ENCODE results near the gene HCFC2.
A peak's percentile ranks its signal among the peaks of the same experiment; 100 is the strongest.

HCFC2 gene

DNA sequence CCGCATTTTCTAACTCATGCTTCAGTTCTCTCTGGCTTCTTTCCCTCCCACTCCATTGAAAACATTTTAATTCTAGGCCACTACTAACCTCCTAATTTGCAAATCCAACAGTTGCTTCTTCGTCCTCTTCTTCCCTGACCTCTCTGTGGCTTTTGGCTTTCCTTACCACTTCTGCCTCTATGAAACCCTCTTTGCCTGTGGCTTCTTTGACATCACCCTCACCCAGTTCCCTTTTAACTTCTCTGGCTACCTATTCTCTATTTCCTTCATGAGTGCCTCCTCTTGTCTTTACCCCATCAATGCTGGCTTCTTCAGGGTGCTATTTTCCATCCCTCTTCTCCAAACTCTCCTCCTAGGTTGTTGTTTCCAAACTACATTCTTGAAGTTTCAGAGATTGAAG is 4.4 kb upstream of the HCFC2 start:
- no peaks in the 10 kb centered on the region for H3K9me3 ChIP-seq (replicated peaks; ENCODE audit: low read length)
- H3K9ac ChIP-seq (ENCODE audit: low read depth, low read length): no peak overlapping the region
- no peak overlapping the region for H3K4me3 ChIP-seq (ENCODE audit: low read length)
- no peak overlapping the region for H3K4me2 ChIP-seq (ENCODE audit: low read length)
- no peaks in the 10 kb centered on the region for H3K36me3 ChIP-seq (ENCODE audit: insufficient read depth, low read length)
- no peaks in the 10 kb centered on the region for H3K27me3 ChIP-seq (ENCODE audit: control insufficient read depth, insufficient read depth, low read length)
- peaks cover 12% of the 10 kb centered on the region for H3K4me1 ChIP-seq (ENCODE audit: control insufficient read depth, insufficient read depth, low read length)

DNA sequence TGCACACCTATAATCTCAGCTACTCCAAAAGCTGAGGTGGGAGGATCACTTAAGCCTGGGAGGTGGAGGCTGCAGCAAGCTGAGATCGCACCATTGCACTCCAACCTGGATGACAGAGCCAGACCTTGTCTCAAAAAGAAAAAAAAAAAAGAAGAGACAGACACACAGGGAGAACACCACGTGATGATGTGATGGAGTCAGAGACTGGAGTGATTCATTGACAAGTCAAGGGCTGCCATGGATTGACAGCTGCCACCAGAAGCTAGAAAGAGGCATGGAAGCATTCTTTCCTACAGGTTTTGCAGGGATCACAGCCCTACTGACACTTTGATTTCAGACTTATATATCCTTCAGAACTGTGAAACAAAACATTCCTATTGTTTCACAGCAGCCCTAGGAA is 3.5 kb upstream of the HCFC2 start:
- Histone ChIP-seq H3K9ac (ENCODE audit: low read depth, low read length) (no peak overlapping the region), H3K27me3 (ENCODE audit: control insufficient read depth, insufficient read depth, low read length) (no peaks in the 10 kb centered on the region), H3K4me1 (ENCODE audit: control insufficient read depth, insufficient read depth, low read length) (peaks cover 13% of the 10 kb centered on the region), H3K36me3 (ENCODE audit: insufficient read depth, low read length) (no peaks in the 10 kb centered on the region), H3K4me3 (ENCODE audit: low read length) (no peak overlapping the region), H3K9me3 (replicated peaks; ENCODE audit: low read length) (no peaks in the 10 kb centered on the region), H3K4me2 (ENCODE audit: low read length) (no peak overlapping the region)

DNA sequence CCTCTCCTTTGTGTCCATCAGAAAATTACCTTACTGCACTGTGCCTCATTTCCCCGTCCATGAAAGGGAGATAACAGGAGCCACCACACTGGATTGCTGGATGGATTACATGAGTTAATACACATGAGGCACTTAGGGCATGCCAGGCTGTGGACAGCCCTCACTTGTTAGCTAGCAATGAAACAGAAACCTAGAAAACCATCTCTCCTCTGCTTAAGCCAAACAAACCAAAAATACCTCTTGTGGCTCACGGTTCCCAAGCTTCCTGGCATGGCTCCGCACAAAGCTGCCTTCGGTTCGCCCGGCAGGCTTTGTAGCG is 660 bp upstream of the HCFC2 start:
- Histone ChIP-seq H3K9me3 (replicated peaks; ENCODE audit: low read length) (no peaks in the 10 kb centered on the region), H3K27me3 (ENCODE audit: control insufficient read depth, insufficient read depth, low read length) (no peaks in the 10 kb centered on the region), H3K4me3 (ENCODE audit: low read length) (peak overlapping the region; percentile 98), H3K4me2 (ENCODE audit: low read length) (peak overlapping the region; percentile 86), H3K36me3 (ENCODE audit: insufficient read depth, low read length) (peaks cover 11% of the 10 kb centered on the region), H3K4me1 (ENCODE audit: control insufficient read depth, insufficient read depth, low read length) (peaks cover 11% of the 10 kb centered on the region), H3K9ac (ENCODE audit: low read depth, low read length) (peak overlapping the region; percentile 96)

DNA sequence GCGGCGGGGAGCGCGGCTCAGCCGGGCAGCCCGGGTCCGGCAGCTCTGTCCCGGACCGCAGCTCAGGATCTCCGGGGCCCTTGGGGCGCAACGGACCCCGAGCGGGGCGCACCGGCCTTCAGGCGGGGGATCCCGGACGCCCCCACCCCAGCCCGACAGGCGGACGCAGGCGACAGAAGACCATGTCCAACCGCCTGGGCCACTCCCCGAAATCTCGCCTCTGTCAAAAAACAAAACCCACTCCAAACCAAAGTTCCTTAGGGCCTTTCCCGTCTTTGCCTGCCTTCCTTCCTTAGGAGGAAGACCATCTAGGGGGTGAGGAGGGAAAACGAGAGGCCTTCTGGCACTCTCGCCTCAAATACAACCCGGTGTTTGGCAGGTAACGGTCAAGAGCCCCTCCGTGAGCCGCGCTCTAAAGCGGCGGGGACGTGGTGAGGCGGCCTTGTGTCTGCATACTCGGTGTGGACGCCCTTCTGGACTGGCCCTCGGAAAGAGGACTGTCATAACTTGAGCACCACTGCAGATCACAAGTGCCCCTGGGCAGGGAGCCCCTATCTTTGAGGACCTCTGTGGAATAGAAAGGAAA is 604 bp downstream of the HCFC2 start:
- Histone ChIP-seq H3K4me2 (ENCODE audit: low read length) (peak overlapping the region; percentile 86), H3K4me3 (ENCODE audit: low read length) (peak overlapping the region; percentile 98), H3K36me3 (ENCODE audit: insufficient read depth, low read length) (peaks cover 15% of the 10 kb centered on the region), H3K27me3 (ENCODE audit: control insufficient read depth, insufficient read depth, low read length) (no peaks in the 10 kb centered on the region), H3K9me3 (replicated peaks; ENCODE audit: low read length) (no peaks in the 10 kb centered on the region), H3K4me1 (ENCODE audit: control insufficient read depth, insufficient read depth, low read length) (peaks cover 11% of the 10 kb centered on the region), H3K9ac (ENCODE audit: low read depth, low read length) (peak overlapping the region; percentile 96)

DNA sequence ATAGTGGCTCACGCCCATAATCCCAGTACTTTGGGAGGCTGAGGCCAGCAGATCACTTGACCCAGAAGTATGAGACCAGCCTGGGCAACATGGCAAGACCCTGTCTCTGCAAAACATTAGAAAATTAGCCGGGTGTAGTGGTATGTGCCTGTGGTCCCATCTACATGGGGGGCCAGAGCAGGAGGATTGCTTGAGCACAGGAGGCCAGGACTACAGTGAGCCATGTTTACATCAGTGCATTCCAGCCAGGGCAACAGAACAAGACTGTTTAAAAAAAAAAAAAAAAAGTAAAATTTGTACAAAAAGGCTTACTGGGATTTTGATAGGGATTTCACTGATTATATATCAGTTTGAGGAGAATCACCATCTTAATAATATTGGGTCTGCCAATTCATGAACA is 7.8 kb downstream of the HCFC2 start:
- no peak overlapping the region for H3K4me2 ChIP-seq (ENCODE audit: low read length)
- H3K4me3 ChIP-seq (ENCODE audit: low read length): no peak overlapping the region
- no peaks in the 10 kb centered on the region for H3K4me1 ChIP-seq (ENCODE audit: control insufficient read depth, insufficient read depth, low read length)
- no peak overlapping the region for H3K9ac ChIP-seq (ENCODE audit: low read depth, low read length)
- peaks cover 40% of the 10 kb centered on the region for H3K36me3 ChIP-seq (ENCODE audit: insufficient read depth, low read length)
- H3K9me3 ChIP-seq (replicated peaks; ENCODE audit: low read length): no peaks in the 10 kb centered on the region
- no peaks in the 10 kb centered on the region for H3K27me3 ChIP-seq (ENCODE audit: control insufficient read depth, insufficient read depth, low read length)

DNA sequence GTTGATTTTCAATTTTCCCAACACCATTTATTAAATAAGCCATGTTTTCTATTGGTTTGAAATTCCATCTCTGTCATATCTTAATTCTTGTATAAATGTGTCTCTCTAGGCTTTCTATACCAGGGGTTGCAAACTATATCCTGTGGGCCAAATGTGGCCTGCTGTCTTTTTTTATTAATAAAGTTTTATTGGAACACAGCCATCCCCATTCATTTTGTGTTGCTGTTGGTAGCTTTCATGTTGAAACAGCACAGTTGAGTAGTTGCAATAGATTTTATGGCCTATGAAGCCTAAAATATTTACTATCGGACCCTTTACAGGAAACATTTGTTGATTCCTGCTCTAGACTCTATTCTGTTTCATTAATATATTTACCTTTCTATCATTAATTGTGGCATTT is 9.4 kb downstream of the HCFC2 start:
- Histone ChIP-seq H3K4me3 (ENCODE audit: low read length) (no peak overlapping the region), H3K4me2 (ENCODE audit: low read length) (no peak overlapping the region), H3K27me3 (ENCODE audit: control insufficient read depth, insufficient read depth, low read length) (no peaks in the 10 kb centered on the region), H3K4me1 (ENCODE audit: control insufficient read depth, insufficient read depth, low read length) (no peaks in the 10 kb centered on the region), H3K9ac (ENCODE audit: low read depth, low read length) (no peak overlapping the region), H3K36me3 (ENCODE audit: insufficient read depth, low read length) (peaks cover 31% of the 10 kb centered on the region), H3K9me3 (replicated peaks; ENCODE audit: low read length) (no peaks in the 10 kb centered on the region)

DNA sequence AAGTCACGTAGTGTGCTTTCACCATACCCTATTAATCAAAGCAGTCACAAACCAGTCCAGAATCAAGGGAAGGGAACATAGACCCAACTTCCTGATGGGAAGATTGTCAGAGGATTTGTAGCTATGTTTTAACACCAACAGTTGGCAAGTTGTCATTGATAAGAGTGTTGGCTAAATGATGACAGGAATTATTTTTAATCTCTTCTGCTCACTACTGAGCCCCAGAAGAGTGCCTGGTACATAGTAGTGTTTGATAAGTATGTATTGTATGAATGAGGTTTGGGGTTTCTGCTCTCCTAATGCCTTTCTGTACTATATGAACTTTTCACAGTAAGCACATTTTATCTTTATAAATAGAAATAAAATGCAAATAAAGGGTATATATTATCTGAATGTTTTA is 14.7 kb downstream of the HCFC2 start:
- peaks cover 39% of the 10 kb centered on the region for H3K36me3 ChIP-seq (ENCODE audit: insufficient read depth, low read length)
- no peaks in the 10 kb centered on the region for H3K9me3 ChIP-seq (replicated peaks; ENCODE audit: low read length)
- H3K4me2 ChIP-seq (ENCODE audit: low read length): no peak overlapping the region
- no peaks in the 10 kb centered on the region for H3K4me1 ChIP-seq (ENCODE audit: control insufficient read depth, insufficient read depth, low read length)
- no peak overlapping the region for H3K4me3 ChIP-seq (ENCODE audit: low read length)
- H3K27me3 ChIP-seq (ENCODE audit: control insufficient read depth, insufficient read depth, low read length): no peaks in the 10 kb centered on the region
- no peak overlapping the region for H3K9ac ChIP-seq (ENCODE audit: low read depth, low read length)

DNA sequence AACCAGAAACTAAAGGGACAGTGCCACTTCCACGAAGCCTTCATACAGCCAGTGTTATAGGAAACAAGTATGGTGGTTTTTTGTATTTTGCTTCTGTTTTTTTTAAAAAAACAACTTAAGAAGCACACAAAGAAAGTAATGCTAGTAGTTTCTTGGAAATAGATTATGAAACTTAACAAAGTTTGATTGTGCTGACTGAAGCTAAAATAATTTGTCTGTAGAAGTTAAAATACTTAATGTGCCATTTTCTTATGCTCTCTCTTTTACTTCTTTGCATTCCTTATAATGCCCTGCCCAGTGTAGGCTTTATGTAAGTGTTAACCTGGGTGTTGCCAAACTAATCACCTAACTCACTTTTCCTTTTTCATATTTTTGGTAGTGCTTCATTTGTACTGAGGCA is 16.4 kb downstream of the HCFC2 start:
- Histone ChIP-seq H3K4me3 (ENCODE audit: low read length) (no peak overlapping the region), H3K4me1 (ENCODE audit: control insufficient read depth, insufficient read depth, low read length) (no peaks in the 10 kb centered on the region), H3K4me2 (ENCODE audit: low read length) (no peak overlapping the region), H3K36me3 (ENCODE audit: insufficient read depth, low read length) (peaks cover 54% of the 10 kb centered on the region), H3K9me3 (replicated peaks; ENCODE audit: low read length) (no peaks in the 10 kb centered on the region), H3K27me3 (ENCODE audit: control insufficient read depth, insufficient read depth, low read length) (no peaks in the 10 kb centered on the region), H3K9ac (ENCODE audit: low read depth, low read length) (no peak overlapping the region)

DNA sequence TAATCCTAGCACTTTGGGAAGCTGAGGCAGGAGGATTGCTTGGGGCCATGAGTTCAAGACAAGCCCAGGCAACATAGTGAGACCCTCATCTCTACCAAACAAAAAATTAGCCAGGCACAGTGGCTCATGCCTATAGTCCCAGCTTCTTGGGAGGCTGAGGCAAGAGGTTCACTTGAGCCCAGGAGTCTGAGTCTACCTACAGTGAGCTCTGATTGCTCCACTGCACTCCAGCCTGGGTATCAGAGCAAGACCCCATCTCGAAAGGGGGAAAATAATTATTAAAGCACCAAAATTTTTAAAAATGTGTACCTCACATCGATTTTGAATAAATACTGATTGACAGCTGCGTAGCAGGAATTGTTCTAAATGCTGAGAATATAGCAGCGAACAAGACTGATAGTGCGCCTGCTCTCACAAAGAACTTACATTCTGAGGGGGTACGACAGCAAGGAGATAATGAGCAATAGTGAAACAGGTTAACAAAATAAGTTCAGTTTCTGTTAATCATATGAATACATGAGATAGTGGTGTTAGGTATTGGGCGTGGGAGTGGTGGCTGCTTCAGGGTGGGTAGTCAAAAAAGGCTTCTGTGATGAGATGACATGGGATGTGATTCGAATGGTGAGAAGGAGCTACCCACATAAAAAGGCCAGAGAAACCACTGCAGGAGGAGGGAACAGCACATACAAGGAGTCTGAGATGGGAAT is 19.6 kb downstream of the HCFC2 start:
- Histone ChIP-seq H3K9ac (ENCODE audit: low read depth, low read length) (no peak overlapping the region), H3K9me3 (replicated peaks; ENCODE audit: low read length) (no peaks in the 10 kb centered on the region), H3K27me3 (ENCODE audit: control insufficient read depth, insufficient read depth, low read length) (no peaks in the 10 kb centered on the region), H3K4me1 (ENCODE audit: control insufficient read depth, insufficient read depth, low read length) (no peaks in the 10 kb centered on the region), H3K4me3 (ENCODE audit: low read length) (no peak overlapping the region), H3K4me2 (ENCODE audit: low read length) (no peak overlapping the region), H3K36me3 (ENCODE audit: insufficient read depth, low read length) (peaks cover 70% of the 10 kb centered on the region)

DNA sequence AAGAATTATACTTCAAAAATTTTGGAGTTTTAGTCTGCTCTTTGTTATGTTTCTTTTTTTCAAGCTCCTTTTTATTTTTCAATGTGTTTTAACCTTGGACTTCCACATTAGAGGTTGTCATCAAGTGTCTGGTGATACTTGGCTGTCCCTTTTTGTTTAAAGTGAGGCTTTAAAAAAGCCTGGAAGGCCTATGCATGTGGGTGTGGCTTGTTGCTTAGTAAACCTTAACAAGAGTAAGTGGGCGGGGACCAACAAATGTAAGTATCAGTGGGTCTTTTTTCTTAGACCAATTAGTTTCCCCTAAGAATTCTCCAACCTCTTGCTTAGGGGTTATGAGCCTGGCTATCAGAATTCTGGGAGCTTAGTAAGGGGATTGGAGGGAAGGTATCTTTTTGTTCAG is 26.4 kb downstream of the HCFC2 start:
- Histone ChIP-seq H3K9me3 (replicated peaks; ENCODE audit: low read length) (no peaks in the 10 kb centered on the region), H3K4me3 (ENCODE audit: low read length) (no peak overlapping the region), H3K4me2 (ENCODE audit: low read length) (no peak overlapping the region), H3K27me3 (ENCODE audit: control insufficient read depth, insufficient read depth, low read length) (no peaks in the 10 kb centered on the region), H3K9ac (ENCODE audit: low read depth, low read length) (no peak overlapping the region), H3K36me3 (ENCODE audit: insufficient read depth, low read length) (peaks cover 61% of the 10 kb centered on the region), H3K4me1 (ENCODE audit: control insufficient read depth, insufficient read depth, low read length) (peaks cover 11% of the 10 kb centered on the region)

DNA sequence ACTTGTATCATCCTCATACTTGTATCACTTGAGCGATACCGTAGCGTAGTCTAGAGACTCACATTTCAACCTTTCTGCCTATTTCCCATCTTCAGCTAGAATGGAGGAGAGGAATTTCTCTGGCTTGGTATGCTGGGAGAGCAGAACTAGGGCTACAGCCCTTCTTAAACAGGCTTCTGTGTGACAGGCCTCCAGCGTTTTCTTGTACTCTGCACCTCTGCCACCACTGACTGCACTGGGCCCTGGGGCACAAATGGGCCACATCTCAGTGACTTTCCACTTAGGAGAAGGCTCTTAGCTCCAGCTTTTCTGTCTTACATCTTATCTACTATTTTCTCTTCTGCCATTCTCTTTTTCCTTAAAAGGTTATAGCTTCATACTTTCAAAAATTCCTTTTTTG is 26.8 kb downstream of the HCFC2 start:
- H3K4me1 ChIP-seq (ENCODE audit: control insufficient read depth, insufficient read depth, low read length): peaks cover 11% of the 10 kb centered on the region

DNA sequence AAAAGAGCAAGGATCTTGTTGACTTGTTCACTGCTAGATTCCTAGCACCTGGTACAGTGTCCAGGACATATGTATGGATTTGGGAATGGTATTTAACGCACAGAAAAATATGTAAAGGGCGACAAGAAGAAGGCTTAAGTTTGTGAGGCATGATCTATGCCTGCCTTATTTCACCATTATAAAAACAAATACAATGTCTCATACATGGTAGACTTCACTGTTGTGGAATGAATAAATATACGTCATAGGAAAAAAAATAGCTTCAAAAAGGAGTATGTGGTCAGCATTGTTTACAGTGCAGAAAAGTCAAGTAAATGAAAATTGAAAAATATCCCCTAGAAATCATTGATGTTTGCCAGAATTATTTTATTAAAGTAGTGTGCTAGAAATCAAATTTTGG is 30.0 kb downstream of the HCFC2 start:
- Histone ChIP-seq H3K36me3 (ENCODE audit: insufficient read depth, low read length) (peaks cover 65% of the 10 kb centered on the region), H3K9ac (ENCODE audit: low read depth, low read length) (no peak overlapping the region), H3K4me2 (ENCODE audit: low read length) (no peak overlapping the region), H3K4me3 (ENCODE audit: low read length) (no peak overlapping the region), H3K9me3 (replicated peaks; ENCODE audit: low read length) (no peaks in the 10 kb centered on the region), H3K4me1 (ENCODE audit: control insufficient read depth, insufficient read depth, low read length) (peaks cover 11% of the 10 kb centered on the region), H3K27me3 (ENCODE audit: control insufficient read depth, insufficient read depth, low read length) (no peaks in the 10 kb centered on the region)

More for the DNA sequence above, 26.8 kb downstream of the HCFC2 start:
- Histone ChIP-seq H3K4me3 (ENCODE audit: low read length) (no peak overlapping the region), H3K4me2 (ENCODE audit: low read length) (no peak overlapping the region), H3K9ac (ENCODE audit: low read depth, low read length) (no peak overlapping the region), H3K9me3 (replicated peaks; ENCODE audit: low read length) (no peaks in the 10 kb centered on the region), H3K36me3 (ENCODE audit: insufficient read depth, low read length) (peaks cover 63% of the 10 kb centered on the region), H3K27me3 (ENCODE audit: control insufficient read depth, insufficient read depth, low read length) (no peaks in the 10 kb centered on the region)
